HEK293 (cell line): Measurements from ENCODE around the gene PATL2.

Experiments
- CTCF ChIA-PET: fragments of 350-600 bp; formaldehyde crosslinking; extraction: SDS; loops from one replicate; lab custom pipeline; 2021; ENCODE audit warnings: antibody characterized with exemption; lab: Yijun Ruan, JAX
- POLR2A ChIA-PET: fragments of 300-600 bp; formaldehyde crosslinking; extraction: SDS; loops from one replicate; lab custom pipeline; 2020; ENCODE audit warnings: antibody characterized with exemption, inconsistent platforms; lab: Yijun Ruan, JAX
- H3K27ac ChIP-seq: fragments of 200-500 bp; sonication (Bioruptor generic); 2 replicates; pipeline ENCODE4 v1.5.1; 2014; ENCODE audit warnings: low read depth, low read length, control low read depth, inconsistent platforms; ENCODE audit errors: extremely low read depth
- H3K36me3 ChIP-seq, 2 experiments: fragments of 200-500 bp in 1 of 2; sonication (Bioruptor generic) in 1 of 2; 1 replicate in 1 of 2; 2 replicates in 1 of 2; pipeline ENCODE4 v1.5.1; 2014 to 2017; ENCODE audit warnings: inconsistent platforms in 2 of 2, low read length in 2 of 2; ENCODE audit not compliant: control insufficient read depth in 2 of 2, insufficient read depth in 1 of 2
- H3K4me1 ChIP-seq: fragments of 200-500 bp; sonication (Bioruptor generic); 2 replicates; pipeline ENCODE4 v1.5.1; 2014; ENCODE audit warnings: mild to moderate bottlenecking, low read length, inconsistent platforms; ENCODE audit not compliant: control insufficient read depth, insufficient read depth
- H3K4me3 ChIP-seq: 2 replicates; pipeline ENCODE4 v1.5.1; 2011; ENCODE audit warnings: low read depth, mild to moderate bottlenecking, control low read depth, low read length, moderate library complexity
- H3K9me3 ChIP-seq: fragments of 200-500 bp; sonication (Bioruptor generic); 2 replicates; pipeline ENCODE4 v1.5.1; 2014; ENCODE audit warnings: low read depth, low read length, inconsistent platforms; ENCODE audit not compliant: control insufficient read depth, insufficient read depth
- ELK4 ChIP-seq: IDR thresholded peaks from 2 replicates; pipeline ENCODE4 v1.6.1; 2011; ENCODE audit warnings: mild to moderate bottlenecking, low read depth, low read length, borderline replicate concordance
- GLI2 ChIP-seq: fragments of 450-650 bp; formaldehyde crosslinking; IDR thresholded peaks from 2 replicates; pipeline ENCODE4; 2017; ENCODE audit warnings: missing biosample characterization, missing genetic modification characterization, low read depth, borderline replicate concordance
- KLF10 ChIP-seq: fragments of 450-650 bp; IDR thresholded peaks from 2 replicates; pipeline ENCODE4 v1.5.1; 2018; ENCODE audit warnings: missing biosample characterization, mild to moderate bottlenecking, missing genetic modification characterization
- OVOL3 ChIP-seq: fragments of 450-650 bp; formaldehyde crosslinking; IDR thresholded peaks from 2 replicates; pipeline ENCODE4 v1.5.1; 2016; ENCODE audit warnings: missing biosample characterization, missing genetic modification characterization
- SP7 ChIP-seq: fragments of 450-650 bp; formaldehyde crosslinking; IDR thresholded peaks from 2 replicates; pipeline ENCODE4 v1.5.1; 2016; ENCODE audit warnings: missing biosample characterization, missing genetic modification characterization
- WT1 ChIP-seq: fragments of 450-650 bp; formaldehyde crosslinking; IDR thresholded peaks from 2 replicates; pipeline ENCODE4 v1.5.1; 2016; ENCODE audit warnings: missing biosample characterization, missing genetic modification characterization
- YY1 ChIP-seq: fragments of 450-650 bp; formaldehyde crosslinking; IDR thresholded peaks from 2 replicates; pipeline ENCODE4 v1.5.1; 2018; ENCODE audit warnings: missing biosample characterization, missing genetic modification characterization
- ZNF175 ChIP-seq: fragments of 450-650 bp; formaldehyde crosslinking; IDR thresholded peaks from 2 replicates; pipeline ENCODE4 v1.5.1; 2016; ENCODE audit warnings: missing biosample characterization, missing genetic modification characterization
- ZNF280C ChIP-seq: fragments of 450-650 bp; formaldehyde crosslinking; IDR thresholded peaks from 2 replicates; pipeline ENCODE4 v1.5.1; 2016; ENCODE audit warnings: missing biosample characterization, missing genetic modification characterization
- ZNF366 ChIP-seq: fragments of 450-650 bp; formaldehyde crosslinking; conservative IDR thresholded peaks from 2 replicates; pipeline ENCODE4 v1.5.1; 2016; ENCODE audit warnings: missing biosample characterization, missing genetic modification characterization
- ZNF558 ChIP-seq: fragments of 450-650 bp; formaldehyde crosslinking; IDR thresholded peaks from 2 replicates; pipeline ENCODE4 v1.5.1; 2016; ENCODE audit warnings: missing biosample characterization, missing genetic modification characterization
- ZNF580 ChIP-seq: fragments of 450-650 bp; formaldehyde crosslinking; IDR thresholded peaks from 2 replicates; pipeline ENCODE4 v1.5.1; 2016; ENCODE audit warnings: missing biosample characterization, missing genetic modification characterization
- ZNF624 ChIP-seq: fragments of 450-650 bp; formaldehyde crosslinking; IDR thresholded peaks from 2 replicates; pipeline ENCODE4 v1.5.1; 2017; ENCODE audit warnings: missing biosample characterization, missing genetic modification characterization
- ZNF626 ChIP-seq: fragments of 450-650 bp; sonication (Bioruptor Pico); formaldehyde crosslinking; IDR thresholded peaks from 2 replicates; pipeline ENCODE4 v1.5.1; 2018; ENCODE audit warnings: missing biosample characterization, missing genetic modification characterization, inconsistent platforms
- ZNF677 ChIP-seq: fragments of 450-650 bp; IDR thresholded peaks from 2 replicates; pipeline ENCODE4 v1.5.0; 2018; ENCODE audit warnings: missing biosample characterization, mild to moderate bottlenecking, missing genetic modification characterization, moderate library complexity
- ZNF704 ChIP-seq: fragments of 450-650 bp; formaldehyde crosslinking; IDR thresholded peaks from 2 replicates; pipeline ENCODE4 v1.5.1; 2016; ENCODE audit warnings: missing biosample characterization, missing genetic modification characterization
- ZSCAN16 ChIP-seq: fragments of 450-650 bp; formaldehyde crosslinking; IDR thresholded peaks from 2 replicates; pipeline ENCODE4 v1.5.1; 2016; ENCODE audit warnings: missing biosample characterization, missing genetic modification characterization

Gene PATL2

GRCh38 chr15:44736181-44736765 lies 25.1 kb upstream of the PATL2 start, which contains the start of gene TRIM69:
TRIM69 (plus strand) TSS chr15:44736528; CDS start chr15:44736705, 177 bp downstream.
- Histone ChIP-seq H3K4me3 (no peak within 1 kb of the TSS), H3K36me3 (peaks cover 0 to 12% of the 10 kb centered on the region in 2 experiments; a peak in 1 of 3 replicates), H3K4me1 (no peaks in the 10 kb centered on the region), H3K9me3 (no peaks in the 10 kb centered on the region), H3K27ac (no peak within 1 kb of the TSS)
- TF ChIP-seq ZNF175 (tag by site-specific recombination) (no peak), ZNF626 (no peak), KLF10 (tag by site-specific recombination) (no peak), ZNF624 (no peak), ZSCAN16 (tag by site-specific recombination) (no peak), ZNF580 (tag by site-specific recombination) (no peak), YY1 (tag by site-specific recombination) (no peak), ZNF704 (tag by site-specific recombination) (no peak), WT1 (tag by site-specific recombination) (no peak), ZNF280C (no peak), ELK4 (no peak)
- ChIA-PET POLR2A (interaction anchor here (1.0 to 2.3 kb wide), 4 partner anchors 7 to 73 kb away, joined by 5 to 16 read pairs (median 9); partner anchors contain the start of genes B2M, PATL2 and SPG11), CTCF (interaction anchor here (0.6 to 5.3 kb wide), 9 partner anchors 22 to 158 kb away, joined by 3 to 64 read pairs (median 5); partner anchors contain the start of genes B2M, PATL2 and SPG11)

GRCh38 chr15:44735482-44736180 lies 24.5 kb upstream of the PATL2 start:
- ChIA-PET CTCF (interaction anchor here (0.6 to 5.3 kb wide), 8 partner anchors 22 to 157 kb away, joined by 3 to 64 read pairs (median 6); partner anchors contain the start of genes B2M, PATL2 and SPG11), POLR2A (interaction anchor here (1.0 to 2.1 kb wide), 2 partner anchors 24 to 72 kb away, joined by 7 to 16 read pairs; partner anchors contain the start of genes B2M, PATL2 and SPG11)
- no peak overlapping the region for H3K27ac ChIP-seq
- H3K4me1 ChIP-seq: no peaks in the 10 kb centered on the region
- H3K4me3 ChIP-seq: no peak overlapping the region
- TF ChIP-seq SP7: peak; percentile 58
- TF ChIP-seq ZNF366 (tag by site-specific recombination): peak; percentile 64; the same call in 1 of the 2 replicates
- no peak for TF ChIP-seq GLI2 (tag by site-specific recombination)
- TF ChIP-seq OVOL3: no peak
- no peak for TF ChIP-seq ZNF558
- no peak for TF ChIP-seq ZNF677 (tag by site-specific recombination)
- peaks cover 0 to 13% of the 10 kb centered on the region in 2 experiments; a peak in 1 of 3 replicates for H3K36me3 ChIP-seq
- H3K9me3 ChIP-seq: no peaks in the 10 kb centered on the region
